Pancreas (tissue), 10 donors: ENCODE measurements around the gene TMEM42. TPM values are rescaled to one million over a fixed set of nuclear protein-coding genes. Genes with fewer than 3 reads are reported as not detected.
A peak's percentile ranks its signal among the peaks of the same experiment; 100 is the strongest.

Experiments used
- ATAC-seq, 4 donors: fragments of 200-7000 bp; cut with Tn5 transposase; one replicate each; pipeline versions ENCODE4 v1.8.0 to v1.9.1; 2020; ENCODE audit warnings: mild to moderate bottlenecking in 4 of 4, moderate library complexity in 4 of 4
- DNase-seq, 6 donors: peaks; one replicate each; pipeline ENCODE4 v3.0.0-alpha.2; 2020
- FAIRE-seq: peaks from 2 replicates; lab custom pipeline; 2012; peaks lifted over from hg19 to GRCh38; lab: Jason Lieb, UNC
- H3K27ac ChIP-seq, 4 donors: fragments of 200-600 bp; sonication (generic); 1 replicate in 3 of 4; 2 replicates in 1 of 4; pipeline versions ENCODE4 v1.5.0 to v1.8.0; 2020
- H3K27me3 ChIP-seq, 4 donors: fragments of 200-600 bp; one replicate each; pipeline ENCODE4 v1.8.0; 2021
- H3K36me3 ChIP-seq, 3 donors: fragments of 200-600 bp; sonication (generic) in 1 of 3; one replicate each; pipeline versions ENCODE4 v1.5.0 to v1.8.0; 2020 to 2021
- H3K4me1 ChIP-seq, 3 donors: fragments of 200-600 bp; one replicate each; pipeline ENCODE4 v1.8.0; 2021
- H3K4me3 ChIP-seq, 4 donors: fragments of 200-600 bp; sonication (generic) in 2 of 4; one replicate each; pipeline versions ENCODE4 v1.5.0 to v1.8.0; 2020 to 2021
- H3K9me3 ChIP-seq, 4 donors: fragments of 200-600 bp; one replicate each; pipeline ENCODE4 v1.8.0; 2021
- CTCF ChIP-seq, 4 donors: fragments of 200-600 bp; sonication (generic) in 3 of 4; IDR thresholded peaks; one replicate each; pipeline versions ENCODE4 v1.5.0 to v1.8.0; 2021; ENCODE audit warnings: antibody characterized with exemption in 4 of 4
- WGBS, 2 donors: extraction: QIAGEN DNeasy Blood & Tissue Kit; methylation state at CpG; one replicate each; pipeline ENCODE4 v1.1.7; 2013; 5-methylcytosine and 5-hydroxymethylcytosine counted together
- intact Hi-C, 3 donors: fragments of 100-400 bp; cut with DNase I; formaldehyde crosslinking; loops; one replicate each; pipeline versions ENCODE4 v1.11.1 to v1.14.2; 2022
- polyA plus RNA-seq, 2 donors: library from polyadenylated mRNA; stranded (reverse); fragments of 200-250 nt; gene quantifications; one replicate each; pipeline ENCODE4 v1.2.3, GENCODE V29; 2013
- total RNA-seq, 6 donors: library from RNA; stranded (reverse); fragmentation: NEBNext Ultra II Directional in 4 of 6; extraction: Animal tissue kit (Norgen Biotek cat#: 25700) in 4 of 6; gene quantifications; one replicate each; pipeline versions ENCODE4 v1.2.1 to v1.2.4, GENCODE V29; 2021 to 2023
- donor health status: healthy with polysubstance abuse.
- donor health status: DM: no; HTN: no; CAD: no; lungs with moderate emphysema.
- donor health status: DM: no; HTN: no; CAD: no.
- donor health status: control.
- donor health status: control.
- donor health status: Bipolar disorder and iron deficiency.
- donor health status: DM: yes; HTN: yes; CAD: no.
- donor health status: DM: no; HTN: no; CAD: no.
- donor health status: DM: no; HTN: no; CAD: no.
- donor health status: DM: yes; HTN: yes; CAD: no.

The TMEM42 gene
- total and polyA plus RNA-seq, 8 donors: 4.3 to 20.0 (median 6.5) TPM

- intact Hi-C loops: no loop called here
- no peaks in the 10 kb centered on the region for H3K4me1 ChIP-seq
- 32 to 33% methylated on average over 8 of the region's 8 CpGs for WGBS, 2 donors
- no peak for TF ChIP-seq CTCF (IDR thresholded peaks at IDR 0.05)
- FAIRE-seq: no peak
- no peaks in the 10 kb centered on the region for H3K9me3 ChIP-seq
- no peak overlapping the region for H3K4me3 ChIP-seq
- no peaks in the 10 kb centered on the region for H3K36me3 ChIP-seq
- ATAC-seq: peak; percentile 92 to 96 (median 94)
- no peak overlapping the region for H3K27ac ChIP-seq
- H3K27me3 ChIP-seq: no peaks in the 10 kb centered on the region
- DNase-seq: peak; percentile 47 to 84 (median 72)
These were observed 8.8 kb downstream of the TMEM42 start for GRCh38 chr3:44870375-44871061.

- DNase-seq (no peak), FAIRE-seq (no peak), ATAC-seq (no peak)
- intact Hi-C loops: no loop called here
- no peak for TF ChIP-seq CTCF (IDR thresholded peaks at IDR 0.05)
- Histone ChIP-seq H3K27ac (no peak within 1 kb of the TSS), H3K27me3 (no peaks in the 10 kb centered on the region), H3K9me3 (no peaks in the 10 kb centered on the region), H3K4me1 (no peaks in the 10 kb centered on the region), H3K4me3 (no peak within 1 kb of the TSS), H3K36me3 (no peaks in the 10 kb centered on the region)
- WGBS, 2 donors: 65 to 80% methylated on average over 5 of the region's 5 CpGs
These were observed 12.6 kb downstream of the TMEM42 start, which contains the start of gene TGM4 for GRCh38 chr3:44874308-44874707. Gene TGM4 (plus strand): TSS chr3:44874608. CDS start chr3:44874679, 71 bp downstream.

- no peaks in the 10 kb centered on the region for H3K9me3 ChIP-seq
- intact Hi-C loops: no loop called here
- H3K4me1 ChIP-seq: no peaks in the 10 kb centered on the region
- FAIRE-seq (no peak), DNase-seq (no peak), ATAC-seq (no peak)
- no peak for TF ChIP-seq CTCF (IDR thresholded peaks at IDR 0.05)
- no peak overlapping the region for H3K4me3 ChIP-seq
- no peak overlapping the region for H3K27ac ChIP-seq
- no peaks in the 10 kb centered on the region for H3K36me3 ChIP-seq
- no peaks in the 10 kb centered on the region for H3K27me3 ChIP-seq
- WGBS, 2 donors: 53 to 71% methylated on average over 3 of the region's 3 CpGs
These were observed 13.9 kb downstream of the TMEM42 start for GRCh38 chr3:44875596-44875995.

- no peaks in the 10 kb centered on the region for H3K27me3 ChIP-seq
- DNase-seq (no peak), ATAC-seq (no peak), FAIRE-seq (no peak)
- H3K4me1 ChIP-seq: no peaks in the 10 kb centered on the region
- TF ChIP-seq CTCF (IDR thresholded peaks at IDR 0.05): no peak
- intact Hi-C loops: no loop called here
- WGBS, 2 donors: 66 to 80% methylated on average over 3 of the region's 3 CpGs
- no peak overlapping the region for H3K27ac ChIP-seq
- no peaks in the 10 kb centered on the region for H3K9me3 ChIP-seq
- no peak overlapping the region for H3K4me3 ChIP-seq
- H3K36me3 ChIP-seq: no peaks in the 10 kb centered on the region
These were observed 15.6 kb downstream of the TMEM42 start for GRCh38 chr3:44877333-44877732.

GRCh38 chr3:44880284-44880683 is 18.6 kb downstream of the TMEM42 start:
- Histone ChIP-seq H3K27me3 (no peaks in the 10 kb centered on the region), H3K4me3 (no peak overlapping the region), H3K4me1 (no peaks in the 10 kb centered on the region), H3K27ac (no peak overlapping the region), H3K9me3 (no peaks in the 10 kb centered on the region), H3K36me3 (no peaks in the 10 kb centered on the region)
- no peak for TF ChIP-seq CTCF (IDR thresholded peaks at IDR 0.05)
- DNase-seq: no peak
- 43 to 46% methylated on average over 2 of the region's 2 CpGs for WGBS, 2 donors
- intact Hi-C loops: no loop called here
- no peak for ATAC-seq
- no peak for FAIRE-seq
